HG02642 (cell line): Measurements from ENCODE around the gene LILRA6.
"Not testable (repeated sequence)": the region's sequence is repeated elsewhere in the genome, so short reads cannot be mapped to it uniquely, and the experiment has no call there.

Experiments used
- ATAC-seq: cut with Tn5 transposase; IDR thresholded peaks from one replicate; pipeline ENCODE4 v1.9.1; 2021; ENCODE audit warnings: mild to moderate bottlenecking; ENCODE audit not compliant: unreplicated experiment, poor library complexity

Gene LILRA6

DNA sequence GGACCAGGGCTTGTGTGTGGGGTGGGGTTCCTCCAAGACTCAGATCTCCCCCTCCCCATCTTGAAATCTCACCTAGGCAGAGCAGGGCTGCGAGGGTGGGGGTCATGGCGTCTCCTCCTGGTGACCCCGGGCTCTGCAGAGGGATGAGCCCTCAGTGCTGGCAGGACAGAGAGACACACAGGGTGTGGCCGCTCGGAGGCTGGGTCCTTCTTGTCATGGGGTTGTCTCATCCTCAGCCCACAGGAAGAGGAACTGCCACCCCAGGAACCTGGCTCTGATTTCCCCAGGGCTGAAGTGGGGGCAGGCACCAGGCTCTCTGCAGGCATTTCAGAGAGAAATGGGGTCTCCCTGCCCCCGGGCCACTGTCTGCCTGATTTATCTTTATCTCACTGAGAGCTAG is at the start of gene LILRA6:
LILRA6 (minus strand) TSS at position 145 of the 400 bp plus-strand sequence.
- ATAC-seq = not testable (repeated sequence)

DNA sequence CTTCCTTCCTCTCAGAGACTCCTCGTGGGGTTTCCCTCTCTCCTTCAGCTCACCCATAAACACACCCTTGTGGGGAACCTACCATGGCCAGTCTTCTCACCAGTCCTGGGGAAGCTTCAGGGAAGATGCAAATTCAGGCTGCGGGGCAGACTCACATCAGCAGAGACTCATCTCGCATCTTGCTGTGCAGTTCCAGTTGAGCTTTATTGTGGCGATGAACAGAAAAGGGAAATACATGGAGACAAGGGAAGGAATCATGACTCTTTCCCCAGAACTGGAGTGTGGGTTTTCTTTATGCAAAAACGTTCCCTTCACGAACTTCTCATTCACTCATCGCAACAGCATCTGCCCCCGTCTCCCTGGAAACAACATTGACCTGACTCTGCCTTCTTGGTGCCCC is 46.6 kb upstream of the LILRA6 start:
- not testable (repeated sequence) for ATAC-seq

DNA sequence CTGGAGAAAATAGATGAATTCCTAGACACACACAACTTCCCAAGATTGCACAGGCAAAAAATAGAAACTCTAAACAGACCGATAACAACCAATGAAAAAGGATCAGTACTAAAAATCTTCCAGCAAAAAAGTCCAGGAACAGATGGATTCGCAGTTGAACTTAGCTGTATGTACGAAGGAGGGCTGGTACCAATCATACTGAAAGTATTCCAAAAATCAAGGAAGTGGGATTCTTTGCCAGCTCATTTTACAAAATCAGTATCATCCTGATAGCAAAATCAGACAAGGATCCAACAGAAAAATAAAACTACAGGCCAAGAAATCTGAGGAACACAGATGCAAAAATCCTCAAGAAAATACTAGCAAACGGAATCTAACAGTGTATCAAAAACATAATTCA is 44.9 kb upstream of the LILRA6 start:
- ATAC-seq = no peak

DNA sequence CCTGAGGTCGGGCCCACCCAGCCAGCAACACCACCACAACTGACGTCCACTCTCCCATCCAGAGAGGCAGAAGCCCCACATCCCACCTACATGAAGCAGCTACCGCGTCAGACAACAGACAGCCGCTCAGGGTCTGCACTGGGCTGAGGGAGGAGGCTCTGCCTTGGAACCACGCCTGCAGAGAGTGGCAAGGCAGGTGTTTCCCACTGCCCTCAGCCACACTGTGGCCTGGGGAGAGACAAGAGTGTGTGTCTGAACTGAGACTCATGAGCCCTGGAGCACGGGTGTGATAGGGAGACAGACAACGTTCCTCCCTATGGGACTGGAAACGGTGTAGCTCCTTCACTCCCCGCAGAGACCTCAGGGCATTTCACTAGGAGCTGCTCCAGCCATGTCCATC is 43.7 kb upstream of the LILRA6 start:
- ATAC-seq = not testable (repeated sequence)

DNA sequence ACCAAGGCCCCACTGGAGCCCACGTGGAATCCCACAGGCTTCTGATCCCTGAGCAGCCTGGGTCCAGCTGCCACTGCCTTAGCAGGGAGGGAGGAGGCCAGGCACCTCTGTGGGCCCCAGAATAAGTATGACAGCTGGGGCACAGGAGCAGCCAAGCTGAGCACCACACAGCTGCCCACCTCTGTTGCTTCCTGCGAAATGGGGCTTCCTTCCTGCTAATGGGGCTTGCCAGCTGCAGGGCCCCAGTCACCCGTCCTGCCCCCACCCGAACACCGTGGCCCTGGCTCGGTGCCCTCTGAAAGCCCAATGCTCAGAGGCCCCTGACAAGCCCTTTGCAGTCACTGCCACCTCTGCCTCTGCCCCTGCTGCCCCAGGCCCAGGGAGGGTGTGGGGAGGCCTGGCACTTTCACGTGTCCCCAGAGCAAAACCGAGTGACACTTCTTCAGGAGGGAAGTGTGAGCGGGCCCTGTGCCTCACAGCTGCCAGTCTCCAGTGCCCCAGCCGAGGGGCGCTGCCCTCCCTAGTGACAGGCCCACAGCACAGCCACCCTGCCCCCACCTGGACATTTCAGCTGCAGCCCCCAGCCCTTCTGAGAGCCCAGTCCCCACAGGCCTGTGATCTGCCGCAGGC is 43.0 kb upstream of the LILRA6 start:
- ATAC-seq = not testable (repeated sequence)

DNA sequence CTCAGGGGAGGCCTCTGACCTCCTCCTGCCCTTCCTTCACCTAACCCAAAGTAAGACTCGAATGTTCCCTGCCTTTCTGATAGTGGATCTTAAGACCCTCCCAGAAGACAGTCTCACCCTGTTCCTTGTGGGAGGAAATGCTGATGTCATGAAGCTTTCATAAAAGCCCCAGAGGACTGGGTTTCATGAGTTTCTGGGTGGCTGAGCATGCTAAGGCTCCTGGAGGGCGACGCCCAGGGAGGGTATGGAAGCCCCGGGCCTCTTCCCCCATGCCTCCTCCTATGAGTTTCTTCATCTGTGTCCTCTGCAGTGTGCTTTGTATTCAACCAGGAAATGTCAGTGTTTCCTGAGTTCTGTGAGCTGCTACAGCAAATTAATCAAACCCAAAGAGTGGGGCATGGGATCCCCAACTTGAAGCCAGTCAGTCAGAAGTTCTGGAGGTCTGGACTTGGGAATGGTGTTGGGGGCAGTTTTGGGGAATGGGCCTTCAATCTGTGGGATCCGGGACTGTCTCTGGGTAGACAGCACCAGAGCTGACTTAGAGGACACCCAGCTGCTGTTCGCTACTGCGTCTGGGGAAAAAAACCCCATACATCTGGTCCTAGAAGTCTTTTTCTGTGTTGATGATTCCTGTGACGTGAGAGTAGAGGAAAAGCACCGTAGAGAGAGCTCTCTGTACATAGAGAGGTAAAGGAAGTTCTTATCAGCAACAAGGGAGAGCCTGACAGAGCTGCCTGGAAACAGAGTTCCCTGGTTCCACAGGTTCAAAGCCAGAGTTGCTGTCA is 40.3 kb upstream of the LILRA6 start:
- ATAC-seq = no peak

DNA sequence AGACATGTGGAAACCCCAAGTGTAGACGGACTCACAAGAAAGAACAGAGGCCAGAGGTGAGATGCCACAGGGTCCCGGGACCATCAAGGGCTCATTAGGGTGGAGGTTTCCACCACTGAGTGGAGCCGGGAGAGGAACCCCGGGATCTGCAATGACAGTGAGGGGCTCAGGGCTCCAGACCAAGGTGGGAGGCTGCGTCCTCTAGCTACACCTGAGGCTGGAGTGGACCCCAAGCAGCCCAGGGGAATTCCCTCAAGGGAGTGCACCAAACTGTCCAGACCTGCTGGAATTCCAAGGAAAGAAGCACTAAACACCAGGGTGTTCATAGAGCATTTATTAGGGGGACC is 39.1 kb upstream of the LILRA6 start:
- not testable (repeated sequence) for ATAC-seq

DNA sequence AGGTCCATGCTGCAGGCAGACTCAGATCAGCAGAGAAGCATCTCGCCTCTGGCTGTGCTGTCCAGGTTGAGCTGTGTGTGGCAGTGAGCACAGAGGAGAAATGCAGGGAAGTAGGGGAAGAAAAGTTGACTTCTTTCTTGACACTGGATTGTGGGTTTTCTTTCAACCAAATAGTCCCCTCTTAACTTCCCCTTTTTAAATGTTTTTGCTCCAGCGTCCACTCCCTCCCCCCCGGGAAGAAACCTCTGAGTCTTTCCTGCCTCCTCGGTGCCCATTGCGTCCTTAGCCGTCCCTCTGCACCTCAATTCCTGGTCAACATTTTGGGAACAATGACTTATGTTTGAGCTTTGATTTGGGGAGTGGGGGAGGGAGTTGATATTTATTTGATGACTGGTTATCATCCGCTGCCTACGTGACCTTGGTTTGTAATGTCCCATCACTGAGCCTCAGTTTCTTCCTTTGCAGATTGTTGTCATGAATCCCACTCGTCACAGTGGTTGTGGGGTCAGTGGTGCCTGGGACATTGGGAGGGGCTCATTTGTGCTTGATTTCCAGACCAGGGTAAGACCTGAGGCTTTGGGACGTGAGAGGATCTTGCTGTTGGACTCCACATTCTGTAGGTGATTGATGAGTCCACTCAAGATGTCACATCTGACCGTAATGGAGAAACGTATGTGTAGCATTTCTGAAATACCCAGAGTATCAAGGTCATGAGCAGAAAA is 38.6 kb upstream of the LILRA6 start, which contains the start of gene LILRB2:
LILRB2 (minus strand) TSS at position 104 of the 722 bp plus-strand sequence. CDS start 614 bp downstream, outside the sequence.
- ATAC-seq = no peak

DNA sequence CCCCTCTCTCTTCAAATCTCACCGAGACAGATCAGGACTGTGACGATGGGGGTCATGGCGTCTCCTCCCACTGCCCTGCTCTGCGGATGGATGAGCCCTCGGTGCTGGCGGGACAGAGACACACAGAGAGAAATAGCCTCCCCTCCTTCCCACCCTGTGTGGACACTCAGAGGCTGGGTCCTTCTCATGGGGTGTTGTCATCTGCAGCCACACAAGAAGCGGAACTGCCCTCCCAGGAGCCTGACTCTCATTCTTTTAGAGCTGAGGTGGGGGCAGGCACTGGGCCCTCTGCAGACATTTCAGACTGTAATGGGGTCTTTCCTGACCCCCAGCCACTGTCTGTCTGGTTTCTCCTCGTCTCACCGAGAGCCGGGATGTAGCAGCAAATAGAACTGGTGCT is 37.9 kb upstream of the LILRA6 start:
- not testable (repeated sequence) for ATAC-seq

DNA sequence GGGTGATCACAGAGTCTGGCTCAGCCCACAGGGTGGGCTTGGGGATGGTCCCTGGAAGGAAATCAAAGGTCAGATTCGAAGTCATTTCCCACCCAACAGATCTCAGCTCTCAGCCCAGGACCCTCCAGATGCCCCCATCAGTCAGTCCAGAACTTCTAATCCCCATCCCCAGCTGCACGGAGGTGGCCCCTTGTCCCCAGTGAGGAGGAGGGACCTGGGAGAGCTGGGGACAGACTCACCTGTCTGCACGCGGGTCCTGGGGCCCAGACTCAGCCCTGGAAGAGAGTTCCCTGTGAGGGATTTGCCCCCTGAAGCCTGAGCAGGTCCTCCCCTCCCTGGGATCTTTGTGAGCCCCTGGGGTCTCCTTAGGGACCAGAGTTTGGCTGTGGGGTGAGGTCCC is 37.4 kb upstream of the LILRA6 start:
- ATAC-seq = not testable (repeated sequence)

DNA sequence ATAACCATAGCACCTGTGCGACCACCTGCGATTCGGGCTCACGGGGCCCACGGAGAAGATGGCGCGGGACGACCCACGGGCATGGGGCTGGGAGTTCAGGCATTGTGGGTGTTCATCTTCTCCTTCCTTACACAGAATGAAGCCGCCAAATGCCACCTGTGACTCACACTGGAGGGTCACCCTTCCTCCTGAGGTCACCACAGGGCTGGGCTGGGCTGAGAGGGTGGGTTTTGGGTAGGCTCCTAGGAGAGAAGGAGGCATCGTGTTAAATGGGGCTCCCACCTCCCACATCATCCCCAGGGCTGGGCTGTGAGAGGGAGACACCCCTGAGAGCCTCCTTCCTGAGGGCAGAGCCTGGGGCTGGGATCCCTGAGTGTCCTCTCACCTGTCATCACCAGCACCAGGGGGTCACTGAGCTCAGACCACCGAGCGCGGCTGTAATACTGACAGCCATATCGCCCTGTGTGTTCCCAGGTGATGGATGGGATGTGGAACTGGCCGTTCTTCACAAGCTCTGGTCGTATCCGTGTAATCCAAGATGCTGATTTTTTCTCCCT is 36.9 kb upstream of the LILRA6 start:
- ATAC-seq = no peak

DNA sequence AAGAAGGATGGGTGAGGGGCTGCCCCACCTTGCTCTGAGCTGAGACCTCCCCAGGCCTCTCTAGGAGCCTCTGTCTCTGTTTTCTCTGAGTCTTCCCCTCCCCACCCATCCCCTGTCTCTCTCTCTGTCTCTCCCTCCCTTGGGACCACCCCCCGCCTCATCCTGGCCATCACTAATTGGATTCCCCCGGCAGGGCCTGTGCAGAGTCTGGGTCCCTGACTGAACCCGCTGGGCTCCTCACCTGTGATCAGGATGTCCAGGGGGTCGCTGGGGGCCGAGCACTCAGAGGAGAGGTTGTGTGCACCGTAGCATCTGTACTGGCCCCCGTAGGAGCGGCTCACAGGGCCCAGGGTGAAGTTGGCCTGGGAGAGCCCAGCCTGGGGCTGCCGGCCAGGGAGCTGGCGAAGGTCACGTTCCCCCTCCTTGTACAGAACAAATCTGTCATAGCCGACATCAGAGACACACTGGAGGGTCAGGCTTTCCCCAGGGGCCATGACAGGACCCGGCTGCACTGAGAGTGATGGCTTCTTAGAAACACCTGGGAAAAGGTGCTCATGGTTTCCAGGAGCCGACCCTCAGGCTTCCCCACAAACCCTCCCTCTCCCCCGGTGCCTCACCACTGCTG is 36.1 kb upstream of the LILRA6 start:
- not testable (repeated sequence) for ATAC-seq

DNA sequence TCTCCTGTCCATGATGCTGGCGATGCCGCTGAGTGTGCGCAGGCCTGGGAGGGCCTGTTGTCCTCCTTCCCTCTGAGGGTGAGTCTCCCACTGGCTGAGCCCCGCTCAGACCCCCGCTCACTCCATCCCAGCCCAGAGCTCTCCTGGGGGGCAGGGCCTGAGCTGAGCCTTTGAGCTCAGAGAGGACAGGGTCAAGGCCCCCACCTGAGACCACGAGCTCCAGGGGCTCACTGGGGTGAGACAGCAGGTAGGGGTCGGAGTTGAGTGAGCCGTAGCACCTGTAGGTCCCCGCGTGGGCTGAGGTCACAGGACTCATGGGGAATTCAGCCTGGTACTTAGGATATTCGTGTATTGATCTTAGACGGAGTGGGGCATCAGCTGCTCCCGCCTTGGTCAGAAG is 35.5 kb upstream of the LILRA6 start:
- not testable (repeated sequence) for ATAC-seq

DNA sequence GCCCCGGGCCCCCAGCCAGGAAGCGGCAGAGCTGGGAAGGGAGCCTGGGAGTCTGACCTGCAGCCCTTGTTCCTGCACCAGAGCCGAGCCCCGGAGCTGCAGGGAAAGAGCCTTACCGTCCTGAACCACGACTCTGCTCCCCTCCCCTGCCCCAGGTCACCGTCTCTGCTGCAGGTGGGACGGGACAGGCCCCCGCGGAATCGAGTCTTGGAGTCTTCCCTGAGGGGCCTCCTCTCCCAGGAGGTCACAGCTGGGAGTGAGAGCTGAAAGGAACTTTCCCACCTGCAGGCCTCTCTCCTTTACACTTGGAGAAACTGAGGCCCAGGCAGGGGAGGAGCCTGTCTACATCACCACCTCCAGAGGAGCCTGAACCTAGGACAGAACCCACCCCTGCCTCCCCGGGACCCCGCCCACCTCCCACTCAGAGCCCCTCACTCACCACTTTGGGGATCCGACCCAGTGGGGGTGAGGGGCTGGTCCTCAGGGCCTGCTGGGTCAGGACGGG is 34.6 kb upstream of the LILRA6 start:
- ATAC-seq = not testable (repeated sequence)

DNA sequence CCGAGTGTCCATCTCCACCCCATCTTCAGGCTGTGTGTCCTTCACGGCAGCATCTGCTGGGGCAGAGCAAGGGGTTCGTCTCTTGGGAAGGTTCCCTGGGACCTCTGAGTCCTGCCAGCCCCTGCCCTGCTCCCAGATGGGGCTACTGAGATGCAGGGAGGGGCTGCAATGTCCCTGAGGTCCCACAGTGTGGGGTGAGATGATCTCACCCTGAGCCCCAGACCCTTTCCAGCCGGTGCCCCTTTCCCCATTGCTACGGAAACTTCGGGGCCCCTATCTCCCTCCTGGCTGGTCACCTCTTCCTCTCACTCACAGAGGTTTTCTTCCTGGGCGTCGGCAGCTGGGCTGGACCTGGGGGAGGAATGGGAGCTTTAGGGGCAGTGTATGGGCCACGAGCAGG is 33.4 kb upstream of the LILRA6 start:
- ATAC-seq = no peak

DNA sequence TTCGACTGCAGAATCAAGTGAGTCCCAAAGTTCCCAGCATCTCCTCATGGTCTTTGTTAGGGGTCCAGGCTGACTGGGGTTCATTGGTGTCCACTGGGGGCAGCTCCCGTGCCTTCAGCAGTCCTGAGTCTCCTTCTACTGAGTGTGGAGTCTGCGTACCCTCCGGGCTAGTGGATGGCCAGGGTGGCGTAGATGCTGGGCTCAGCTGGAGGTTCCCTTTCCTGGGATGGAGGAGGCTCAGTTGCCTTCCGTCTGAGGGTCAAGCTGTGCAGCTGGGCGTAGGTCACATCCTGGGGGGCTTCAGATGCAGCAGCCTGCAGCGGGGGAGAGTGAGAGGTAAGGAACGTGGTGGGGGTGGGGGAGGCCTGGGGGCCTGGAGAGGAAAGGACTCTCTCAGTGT is 31.9 kb upstream of the LILRA6 start:
- not testable (repeated sequence) for ATAC-seq

DNA sequence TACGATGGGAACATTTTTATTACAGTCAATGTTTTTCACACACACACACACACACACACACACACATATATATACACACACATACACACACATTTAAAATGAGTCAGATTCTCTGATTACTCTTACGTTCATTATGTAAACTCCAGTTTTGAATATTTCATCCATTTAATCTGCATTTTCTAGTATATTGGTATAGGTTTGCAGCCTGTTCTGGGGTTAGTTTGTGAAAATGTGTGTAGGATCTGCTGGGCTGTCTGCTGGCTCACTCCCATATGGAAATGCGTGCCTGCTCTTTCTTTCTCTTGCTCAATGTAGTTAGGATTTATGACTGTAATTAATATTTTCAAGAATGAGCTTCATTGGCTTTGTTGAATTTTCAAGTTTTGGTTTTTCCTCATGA is 31.2 kb upstream of the LILRA6 start:
- no peak for ATAC-seq

DNA sequence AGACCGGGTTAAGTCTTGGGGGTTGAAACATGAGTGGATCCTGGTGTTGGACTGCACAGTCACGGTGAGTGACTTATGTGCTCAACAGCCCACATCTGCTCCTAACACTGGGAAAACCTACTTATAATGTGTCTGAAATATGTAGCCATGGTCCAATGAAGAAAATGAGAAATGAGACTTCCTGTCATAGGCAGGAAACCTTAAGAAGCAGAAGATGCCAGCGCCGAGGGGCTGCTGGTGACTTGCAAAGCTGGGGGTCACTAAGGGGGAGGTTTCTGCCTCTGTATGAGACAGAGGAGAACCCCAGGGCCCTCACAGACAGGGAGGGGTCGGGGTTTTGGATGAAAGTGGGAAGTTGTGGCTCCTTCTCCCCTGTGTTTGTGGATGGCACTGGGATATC is 29.6 kb upstream of the LILRA6 start:
- ATAC-seq = not testable (repeated sequence)

DNA sequence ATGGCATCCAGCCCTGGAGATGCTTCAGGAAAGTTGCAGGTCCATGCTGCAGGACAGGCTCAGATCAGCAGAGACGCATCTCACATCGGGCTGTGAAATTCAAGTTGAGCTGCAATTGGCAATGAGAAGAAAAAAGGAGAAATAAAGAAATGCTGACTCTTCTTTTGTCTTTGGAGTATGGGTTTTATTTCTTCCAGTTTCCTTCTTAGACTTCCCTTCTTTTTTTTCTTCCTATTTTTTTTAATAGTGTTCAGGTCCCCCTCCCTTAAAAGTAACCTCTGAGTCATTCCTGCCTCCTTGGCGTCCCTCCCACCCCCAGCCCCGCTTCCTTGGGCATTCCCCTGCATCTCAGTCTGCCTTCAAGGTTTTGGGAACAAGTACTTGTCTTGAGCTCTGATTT is 29.0 kb upstream of the LILRA6 start:
- not testable (repeated sequence) for ATAC-seq

DNA sequence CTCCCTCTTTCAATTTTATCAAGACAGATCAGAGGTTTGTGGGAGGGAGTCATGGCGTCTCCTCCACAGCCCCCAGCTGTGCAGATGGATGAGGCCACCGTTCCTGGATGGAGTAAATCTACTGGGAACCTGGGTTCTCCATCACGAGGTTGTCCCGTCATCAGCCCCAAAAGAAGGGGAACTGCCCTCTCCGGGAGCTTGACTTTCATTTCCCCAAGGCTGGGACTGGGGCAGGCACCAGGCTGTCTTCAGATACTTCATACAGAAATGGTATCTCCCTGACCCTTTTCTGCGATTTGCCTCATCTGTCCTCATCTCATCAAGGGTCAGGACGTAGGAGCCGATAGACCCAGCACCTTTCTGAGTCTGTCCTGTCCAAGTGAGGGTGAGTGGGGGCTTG is 28.5 kb upstream of the LILRA6 start:
- no peak for ATAC-seq
